GM12875 (cell line): ENCODE data around the gene DCAF12L2.
"Not testable (repeated sequence)": the region's sequence is repeated elsewhere in the genome, so short reads cannot be mapped to it uniquely, and the experiment has no call there.

Experiments used
- H3K4me3 ChIP-seq: one replicate; pipeline ENCODE4 v1.5.1; 2011; ENCODE audit warnings: low read depth, low read length, control low read depth
- TF ChIP-seq, protein P1 (sequence below): IDR thresholded peaks from 2 replicates; pipeline ENCODE4 v1.5.1; 2011; ENCODE audit warnings: low read depth, mild to moderate bottlenecking, control low read depth, inconsistent platforms, low read length, moderate library complexity, borderline replicate concordance; ENCODE audit not compliant: insufficient read depth

DCAF12L2 gene

DNA sequence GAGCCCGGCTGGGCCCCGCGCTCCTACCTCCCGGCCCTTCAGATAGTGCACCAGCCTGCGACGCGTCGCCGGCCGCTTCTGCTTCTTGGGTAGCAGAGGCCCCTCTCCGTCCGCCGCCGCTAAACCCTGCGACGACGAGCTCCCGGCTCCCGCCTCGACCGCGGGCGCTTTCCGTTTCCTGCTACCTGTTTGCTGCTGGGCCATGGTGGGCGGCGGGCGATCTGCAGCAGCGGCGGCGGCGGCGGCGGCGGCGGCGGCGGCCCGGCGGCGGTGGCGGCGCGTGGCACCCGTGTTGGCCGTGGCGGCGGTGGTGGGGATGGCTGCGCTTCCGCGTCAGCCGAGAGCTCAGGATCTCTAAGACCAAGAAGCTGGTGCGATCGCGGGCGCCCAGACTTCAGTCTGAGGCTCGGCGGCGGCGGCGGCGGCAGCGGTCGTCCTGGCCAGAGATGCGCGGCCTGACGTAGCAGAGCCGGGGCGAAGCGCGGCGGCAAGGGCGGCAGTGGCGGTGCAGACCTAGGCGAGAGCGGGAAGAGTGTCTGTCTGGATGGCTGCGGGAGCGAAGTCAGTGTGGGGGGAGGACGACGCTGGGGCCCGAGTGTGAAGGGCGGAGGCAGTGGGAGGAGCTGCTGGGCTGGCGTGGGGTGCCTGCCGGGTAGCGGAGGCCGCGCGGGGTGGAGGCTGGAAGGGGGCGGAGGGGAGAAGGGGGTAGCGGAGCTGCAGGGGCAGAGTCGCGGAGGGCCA lies at the start of gene DCAF12L2:
Gene DCAF12L2 (minus strand): TSS at position 569 of the 741 bp plus-strand sequence. CDS start 365 bp downstream, at position 204.
- TF ChIP-seq, protein P1, sequence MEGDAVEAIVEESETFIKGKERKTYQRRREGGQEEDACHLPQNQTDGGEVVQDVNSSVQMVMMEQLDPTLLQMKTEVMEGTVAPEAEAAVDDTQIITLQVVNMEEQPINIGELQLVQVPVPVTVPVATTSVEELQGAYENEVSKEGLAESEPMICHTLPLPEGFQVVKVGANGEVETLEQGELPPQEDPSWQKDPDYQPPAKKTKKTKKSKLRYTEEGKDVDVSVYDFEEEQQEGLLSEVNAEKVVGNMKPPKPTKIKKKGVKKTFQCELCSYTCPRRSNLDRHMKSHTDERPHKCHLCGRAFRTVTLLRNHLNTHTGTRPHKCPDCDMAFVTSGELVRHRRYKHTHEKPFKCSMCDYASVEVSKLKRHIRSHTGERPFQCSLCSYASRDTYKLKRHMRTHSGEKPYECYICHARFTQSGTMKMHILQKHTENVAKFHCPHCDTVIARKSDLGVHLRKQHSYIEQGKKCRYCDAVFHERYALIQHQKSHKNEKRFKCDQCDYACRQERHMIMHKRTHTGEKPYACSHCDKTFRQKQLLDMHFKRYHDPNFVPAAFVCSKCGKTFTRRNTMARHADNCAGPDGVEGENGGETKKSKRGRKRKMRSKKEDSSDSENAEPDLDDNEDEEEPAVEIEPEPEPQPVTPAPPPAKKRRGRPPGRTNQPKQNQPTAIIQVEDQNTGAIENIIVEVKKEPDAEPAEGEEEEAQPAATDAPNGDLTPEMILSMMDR, result no peak
- H3K4me3 ChIP-seq, result no peak within 1 kb of the TSS

DNA sequence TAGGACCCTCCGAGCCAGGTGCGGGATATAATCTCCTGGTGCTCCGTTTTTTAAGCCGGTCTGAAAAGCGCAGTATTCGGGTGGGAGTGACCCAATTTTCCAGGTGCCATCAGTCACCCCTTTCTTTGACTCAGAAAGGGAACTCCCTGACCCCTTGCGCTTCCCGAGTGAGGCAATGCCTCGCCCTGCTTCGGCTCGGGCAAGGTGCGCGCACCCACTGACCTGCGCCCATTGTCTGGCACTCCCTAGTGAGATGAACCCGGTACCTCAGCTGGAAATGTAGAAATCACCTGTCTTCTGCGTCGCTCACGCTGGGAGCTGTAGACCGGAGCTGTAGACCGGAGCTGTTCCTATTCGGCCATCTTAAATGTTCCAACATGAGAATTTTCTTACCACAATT lies 24.8 kb upstream of the DCAF12L2 start:
- H3K4me3 ChIP-seq, result not testable (repeated sequence)

DNA sequence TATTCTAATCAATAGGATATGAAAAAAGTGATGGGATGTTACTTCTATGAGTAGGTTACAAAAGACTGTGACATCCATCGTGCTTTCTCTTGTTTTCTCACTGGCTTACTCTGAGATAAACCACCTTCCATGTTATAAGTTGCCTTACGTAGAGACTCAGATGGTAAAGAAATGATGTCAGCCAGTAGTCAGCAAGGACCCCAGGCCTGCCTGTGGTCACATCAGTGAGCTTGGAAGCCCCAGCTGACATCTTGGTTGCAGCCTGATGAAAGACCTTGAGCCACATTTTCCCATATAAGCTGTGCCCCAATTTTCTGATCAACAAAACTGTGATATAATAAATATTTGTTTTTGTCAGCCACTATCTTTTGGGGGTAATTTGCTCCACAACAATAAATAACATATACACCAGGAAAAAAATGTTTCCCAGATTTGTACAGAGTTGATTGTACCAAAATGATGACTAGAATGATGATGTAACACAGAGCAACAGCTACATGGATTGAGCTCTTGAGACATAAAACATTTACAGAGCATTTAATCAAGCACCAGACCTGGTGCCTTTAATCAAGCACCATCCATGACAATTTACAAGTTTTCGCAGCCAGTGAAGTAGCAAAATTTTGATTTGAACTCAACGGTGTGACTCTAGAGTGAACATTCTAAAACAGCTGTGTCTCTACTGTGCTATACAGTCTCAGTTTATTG lies 11.2 kb upstream of the DCAF12L2 start:
- H3K4me3 ChIP-seq, result no peak overlapping the region
- TF ChIP-seq, protein P1, result no peak

DNA sequence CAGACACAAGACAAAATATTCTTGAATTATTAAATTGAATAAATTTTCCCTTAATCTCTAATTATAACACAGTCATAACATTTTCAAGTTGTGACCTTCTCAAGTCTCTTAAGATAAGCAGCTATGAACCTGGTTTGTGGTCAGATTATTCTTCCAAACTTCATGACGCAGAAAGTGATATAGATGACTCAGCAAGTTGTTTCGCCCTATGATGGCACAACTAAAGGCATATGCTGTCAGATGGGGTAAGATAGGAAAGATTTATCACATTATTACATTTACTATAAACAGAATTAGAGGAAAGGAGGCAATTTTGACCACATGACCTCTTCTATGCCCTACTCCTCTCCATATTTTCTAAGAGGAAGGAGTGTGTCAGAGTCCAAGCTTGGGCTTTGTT lies 4.6 kb upstream of the DCAF12L2 start:
- no peak overlapping the region for H3K4me3 ChIP-seq
- TF ChIP-seq, protein P1, result no peak

DNA sequence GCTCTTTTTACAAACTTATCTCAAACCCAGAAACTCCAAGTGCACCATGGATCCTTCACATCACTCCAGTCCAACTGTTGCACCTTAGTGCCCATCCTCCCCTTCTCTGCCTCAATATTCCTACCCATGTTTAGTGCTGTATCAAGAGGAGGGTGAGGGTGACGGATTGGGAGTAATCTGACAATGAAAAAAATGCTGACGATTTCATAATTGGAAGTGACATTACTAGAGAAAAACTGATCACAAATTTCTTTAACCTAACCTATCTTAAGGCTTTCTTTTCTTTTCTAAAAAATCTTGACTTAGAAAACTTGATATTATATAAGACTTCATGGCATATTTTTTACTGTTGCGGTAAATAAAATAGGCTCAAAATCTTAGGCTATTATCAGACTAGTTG lies 1.5 kb upstream of the DCAF12L2 start:
- TF ChIP-seq, protein P1, result no peak
- no peak overlapping the region for H3K4me3 ChIP-seq

DNA sequence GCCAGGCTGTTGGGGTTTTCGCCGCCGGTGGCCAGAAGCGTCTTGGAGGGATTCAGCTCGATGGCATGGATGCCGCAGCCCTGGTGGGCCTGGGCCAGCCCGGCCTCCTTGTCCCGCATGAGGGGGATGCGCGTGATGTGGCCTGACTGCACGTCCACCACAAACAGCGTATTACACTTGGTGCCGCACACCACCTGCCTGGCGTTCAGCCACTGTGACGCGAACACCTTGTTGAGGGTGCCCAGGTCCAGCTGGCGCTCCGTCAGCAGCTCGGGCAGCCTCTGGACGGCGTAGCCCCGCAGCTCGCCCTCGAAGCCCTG lies 728 bp downstream of the DCAF12L2 start:
- TF ChIP-seq, protein P1, result no peak
- H3K4me3 ChIP-seq, result no peak overlapping the region

DNA sequence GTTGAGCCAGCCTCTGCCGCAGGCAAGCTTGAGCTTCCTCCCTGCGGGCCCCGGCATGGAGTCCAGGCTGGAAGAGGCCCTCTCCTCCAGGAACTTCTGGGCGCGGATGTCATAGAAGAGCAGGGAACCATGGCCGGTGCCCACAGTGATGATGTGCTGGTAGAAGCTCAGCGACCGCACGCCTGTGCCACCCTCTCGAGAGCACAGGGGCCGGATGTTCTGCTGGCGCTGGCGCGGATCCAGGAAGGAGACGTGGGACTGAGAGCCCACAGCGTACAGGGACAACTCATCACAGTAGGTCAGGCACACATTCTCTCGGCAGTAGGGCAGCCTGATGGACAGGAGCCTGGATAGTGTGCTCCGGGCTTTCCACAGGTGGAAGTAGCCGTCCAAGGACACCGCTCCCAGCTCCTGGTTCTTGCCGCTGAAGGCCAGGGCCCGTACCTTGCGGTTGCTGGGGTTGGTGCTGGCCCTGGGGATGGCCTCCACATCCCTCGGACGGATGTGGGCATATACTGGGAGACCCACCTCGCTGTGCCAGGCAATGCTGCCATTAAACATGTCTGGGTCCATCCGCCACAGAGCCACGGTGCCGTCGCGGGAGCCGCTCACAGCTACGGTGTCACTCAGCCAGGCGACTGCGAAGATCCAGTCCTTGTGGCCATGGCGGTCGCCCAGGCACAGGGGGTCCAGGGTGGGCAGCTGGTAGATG lies 1.2 kb downstream of the DCAF12L2 start:
- no peak overlapping the region for H3K4me3 ChIP-seq

More for the DNA sequence above, 1.2 kb downstream of the DCAF12L2 start:
- TF ChIP-seq, protein P1, result no peak
